Activated naive CD4-positive, alpha-beta T cell treated with anti-CD3 and anti-CD28 coated beads, Interleukin-2, amount 50 U/mL, for 16 hours (primary cell): ENCODE measurements around the gene PSMC3IP.

ENCODE experiments used
- DNase-seq: peaks from one replicate; pipeline ENCODE4 v3.0.0-alpha.2; 2020

The PSMC3IP gene

DNA sequence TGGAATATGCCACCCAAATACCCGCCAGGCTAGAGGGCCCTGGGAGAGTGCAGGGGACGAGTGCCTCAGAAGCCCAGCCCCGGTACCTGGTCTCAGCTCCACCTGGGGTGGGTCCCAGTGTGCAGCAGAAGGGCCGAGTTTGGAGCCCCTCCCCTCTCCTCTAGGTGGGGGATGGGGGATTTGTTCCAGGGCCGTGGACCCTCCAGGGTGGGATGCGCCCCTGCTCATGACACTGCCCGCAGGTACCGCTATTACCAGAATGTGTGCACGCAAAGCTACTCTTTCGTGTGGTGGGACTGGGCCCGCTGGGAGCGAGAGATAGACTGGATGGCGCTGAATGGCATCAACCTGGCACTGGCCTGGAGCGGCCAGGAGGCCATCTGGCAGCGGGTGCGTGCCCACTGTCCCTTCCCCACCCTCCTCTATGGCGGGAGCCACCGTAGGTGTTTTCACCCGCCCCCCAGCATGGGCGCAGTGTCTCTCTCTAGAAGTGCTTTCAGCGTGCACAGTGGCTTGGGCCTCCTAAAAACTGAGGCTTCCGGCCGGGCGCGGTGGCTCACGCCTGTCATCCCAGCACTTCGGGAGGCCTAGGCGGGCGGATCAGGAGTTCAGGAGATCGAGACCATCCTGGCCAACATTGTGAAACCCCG is 40.2 kb downstream of the PSMC3IP start:
- DNase-seq = no peak

DNA sequence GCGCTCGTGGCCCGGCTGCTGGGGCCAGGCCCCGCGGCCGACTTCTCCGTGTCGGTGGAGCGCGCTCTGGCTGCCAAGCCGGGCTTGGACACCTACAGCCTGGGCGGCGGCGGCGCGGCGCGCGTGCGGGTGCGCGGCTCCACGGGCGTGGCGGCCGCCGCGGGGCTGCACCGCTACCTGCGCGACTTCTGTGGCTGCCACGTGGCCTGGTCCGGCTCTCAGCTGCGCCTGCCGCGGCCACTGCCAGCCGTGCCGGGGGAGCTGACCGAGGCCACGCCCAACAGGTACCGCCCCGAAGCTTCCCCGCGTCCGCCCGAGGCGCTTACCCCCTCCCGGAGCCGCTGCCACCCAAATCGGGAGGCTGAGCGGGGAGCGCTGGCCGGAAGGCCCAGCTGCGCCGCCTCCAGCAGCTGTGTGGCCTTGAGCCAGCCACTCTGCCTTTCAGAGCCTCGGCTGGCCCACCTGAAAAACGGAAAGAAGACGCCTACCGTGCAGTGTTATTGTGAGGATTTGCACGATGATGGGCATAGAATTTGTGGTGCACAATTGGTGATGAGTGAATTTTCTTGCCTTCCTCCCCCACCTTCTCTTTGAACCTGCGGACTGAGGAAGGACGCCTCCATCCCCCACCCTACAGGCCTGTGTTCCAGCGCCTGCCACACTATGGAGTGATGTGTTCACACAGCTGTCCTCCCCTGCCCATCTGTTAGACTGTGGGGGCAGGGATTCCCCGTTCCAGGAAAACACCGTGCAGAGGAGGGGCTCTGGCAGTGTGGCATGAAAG is 41.0 kb downstream of the PSMC3IP start:
- peak; percentile 74 for DNase-seq

DNA sequence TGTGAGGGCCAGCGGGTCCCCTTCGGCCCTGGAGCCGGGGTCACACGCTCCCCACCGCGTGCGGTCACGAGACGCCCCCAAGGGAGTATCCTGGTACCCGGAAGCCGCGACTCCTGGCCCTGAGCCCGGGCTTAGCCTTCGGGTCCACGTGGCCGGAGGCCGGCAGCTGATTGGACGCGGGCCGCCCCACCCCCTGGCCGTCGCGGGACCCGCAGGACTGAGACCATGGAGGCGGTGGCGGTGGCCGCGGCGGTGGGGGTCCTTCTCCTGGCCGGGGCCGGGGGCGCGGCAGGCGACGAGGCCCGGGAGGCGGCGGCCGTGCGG is 41.5 kb downstream of the PSMC3IP start, which contains the start of gene NAGLU:
Gene NAGLU (plus strand): TSS at position 194 of the 324 bp plus-strand sequence. CDS start 32 bp downstream, at position 226.
- DNase-seq = peak; percentile 84

DNA sequence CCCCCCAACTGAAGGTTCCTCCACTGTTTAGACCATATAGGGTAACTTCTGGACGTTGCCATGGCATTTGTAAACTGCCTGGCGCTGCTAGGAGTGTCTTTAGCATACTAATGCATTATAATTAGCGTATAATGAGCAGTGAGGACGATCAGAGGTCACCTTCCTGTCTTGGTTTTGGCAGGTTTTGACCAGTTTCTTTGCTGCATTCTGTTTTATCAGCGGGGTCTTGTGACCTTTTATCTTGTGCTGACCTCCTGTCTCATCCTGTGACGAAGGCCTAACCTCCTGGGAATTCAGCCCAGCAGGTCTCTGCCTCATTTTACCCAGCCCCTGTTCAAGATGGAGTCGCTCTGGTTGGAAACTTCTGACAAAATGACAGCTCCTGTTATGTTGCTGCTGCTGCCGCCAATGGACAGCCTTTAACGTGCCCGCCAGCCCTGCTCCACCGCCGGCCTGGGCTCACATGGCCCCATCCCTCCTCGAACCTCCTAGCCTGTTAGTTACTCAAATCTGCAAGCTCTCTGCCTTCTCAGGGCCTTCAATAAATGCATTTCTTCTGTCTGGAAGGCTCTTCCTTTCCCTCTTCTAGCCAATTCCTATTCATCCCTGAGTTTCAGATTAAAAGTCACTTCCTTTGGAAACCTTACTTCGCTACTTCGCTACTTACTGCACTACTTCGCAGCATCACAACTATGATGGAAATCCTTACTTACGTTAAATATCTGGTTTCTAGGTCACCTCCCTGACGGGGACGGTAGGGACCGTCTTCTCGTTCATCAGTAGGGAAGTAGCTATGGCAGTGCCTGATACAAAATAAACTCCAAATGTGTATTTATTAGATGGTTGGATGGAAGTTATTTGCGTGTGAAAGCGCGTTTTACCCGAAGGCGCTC is 42.1 kb downstream of the PSMC3IP start:
- no peak for DNase-seq

DNA sequence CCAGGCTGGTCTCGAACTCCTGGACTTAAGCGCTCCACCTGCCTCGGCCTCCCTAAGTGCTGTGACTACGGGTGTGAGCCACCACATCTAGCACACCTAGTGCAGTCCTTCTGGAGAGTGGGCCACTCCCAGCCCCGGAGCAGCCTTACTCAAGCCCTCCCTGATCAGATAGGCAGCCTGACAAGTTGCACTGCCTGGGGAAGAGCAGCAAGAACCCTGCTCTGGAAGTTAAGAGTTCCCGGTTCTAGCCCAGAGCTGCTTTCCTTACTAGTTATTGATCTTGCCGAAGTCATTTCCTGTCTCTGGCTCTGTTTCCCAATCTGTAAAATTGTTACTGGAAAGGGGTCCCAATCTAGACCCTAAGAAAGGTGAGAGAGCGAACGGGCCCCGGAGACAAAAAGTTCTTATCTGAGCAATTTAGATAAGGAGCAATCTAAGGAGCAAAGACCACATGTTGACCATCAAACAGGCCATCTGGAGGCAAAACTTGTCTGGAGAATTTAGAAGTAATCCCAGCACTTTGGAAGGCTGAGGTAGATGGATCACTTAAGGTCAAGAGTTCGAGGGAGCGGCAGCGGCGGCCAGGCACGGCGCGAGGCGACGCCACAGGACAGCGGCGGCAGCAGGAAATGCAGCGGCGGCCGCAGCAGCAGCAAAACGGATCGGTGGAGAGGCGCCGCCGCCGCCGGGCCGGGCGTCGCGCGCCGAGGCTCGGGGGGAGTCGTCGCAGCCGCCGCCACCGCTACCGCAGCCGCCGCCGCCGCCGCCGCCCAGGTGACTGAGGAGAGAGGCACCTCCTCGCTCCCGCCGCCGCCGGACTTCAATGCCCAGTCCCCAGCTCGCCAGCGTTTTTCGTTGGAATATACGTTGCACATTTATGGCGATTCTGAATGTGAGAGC is 45.8 kb downstream of the PSMC3IP start:
- DNase-seq = peak; percentile 58

DNA sequence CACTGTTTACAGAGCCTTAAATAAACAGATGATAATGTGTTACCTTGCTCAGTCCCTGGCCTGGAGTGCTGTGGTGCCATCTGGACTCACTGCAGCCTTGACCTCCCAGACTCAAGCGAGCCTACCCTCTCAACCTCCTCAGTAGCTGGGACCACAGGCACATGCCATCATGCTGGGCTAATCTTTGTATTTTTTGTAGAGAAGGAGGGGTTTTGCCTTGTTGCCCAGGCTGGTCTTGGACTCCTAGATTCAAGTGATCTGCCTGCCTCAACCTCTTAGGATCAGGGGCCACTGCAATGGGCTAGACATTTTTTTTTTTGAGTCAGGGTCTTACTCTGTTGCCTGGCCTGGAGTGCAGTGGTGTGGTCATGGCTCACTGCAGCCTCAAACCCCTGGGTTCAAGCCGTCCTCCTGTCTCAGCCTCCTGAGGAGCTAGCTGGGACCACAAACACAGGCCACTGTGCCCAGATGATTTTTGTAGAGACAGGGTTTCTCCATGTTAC is 46.5 kb downstream of the PSMC3IP start:
- no peak for DNase-seq

DNA sequence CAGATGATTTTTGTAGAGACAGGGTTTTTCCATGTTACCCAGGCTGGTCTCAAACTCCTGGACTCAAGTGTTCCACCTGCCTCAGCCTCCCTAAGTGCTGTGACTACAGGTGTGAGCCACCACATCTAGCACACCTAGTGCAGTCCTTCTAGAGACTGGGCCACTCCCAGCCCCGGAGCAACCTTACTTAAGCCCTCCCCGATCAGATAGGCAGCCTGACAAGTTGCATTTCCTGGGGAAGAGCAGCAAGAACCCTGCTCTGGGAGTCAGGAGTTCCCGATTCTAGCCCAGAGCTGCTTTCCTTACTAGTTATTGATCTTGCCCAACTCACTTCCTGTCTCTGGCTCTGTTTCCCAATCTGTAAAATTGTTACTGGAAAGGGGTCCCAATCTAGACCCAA is 48.5 kb downstream of the PSMC3IP start:
- DNase-seq = no peak

DNA sequence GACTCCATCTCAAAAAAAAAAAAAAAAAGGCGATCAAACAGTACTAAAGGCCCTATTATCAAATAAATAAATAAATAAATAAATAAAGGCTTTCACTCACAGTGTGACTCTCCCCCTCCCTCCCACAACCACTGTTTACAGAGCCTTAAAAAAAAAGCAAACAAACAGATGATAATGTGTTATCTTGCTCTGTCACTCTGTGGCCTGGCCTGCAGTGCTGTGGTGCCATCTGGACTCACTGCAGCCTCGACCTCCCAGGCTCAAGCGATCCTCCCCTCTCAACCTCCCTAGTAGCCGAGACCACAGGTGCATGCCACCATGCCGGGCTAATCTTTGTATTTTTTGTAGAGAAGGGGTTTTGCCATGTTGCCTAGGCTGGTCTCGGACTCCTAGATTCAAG is 49.6 kb downstream of the PSMC3IP start:
- DNase-seq = no peak

DNA sequence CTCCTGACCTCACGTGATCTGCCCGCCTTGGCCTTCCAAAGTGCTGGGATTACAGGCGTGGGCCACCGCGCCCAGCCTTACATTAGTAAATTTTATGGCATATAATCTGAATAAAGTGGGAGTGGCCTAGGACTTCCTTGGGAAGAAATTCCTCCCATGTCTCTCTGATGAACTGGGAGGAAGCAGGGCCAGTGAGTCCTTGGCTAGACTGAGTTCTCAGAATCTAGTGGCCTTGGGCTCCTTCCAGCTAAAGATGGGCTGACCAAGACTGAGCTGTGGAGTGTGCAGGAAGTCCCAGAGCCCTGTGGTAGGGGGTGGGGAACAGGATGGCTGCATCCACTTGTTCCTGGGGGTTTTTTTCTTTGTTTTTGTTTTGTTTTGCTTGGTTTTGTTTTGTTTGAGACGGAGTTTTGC is 51.5 kb downstream of the PSMC3IP start:
- no peak for DNase-seq

DNA sequence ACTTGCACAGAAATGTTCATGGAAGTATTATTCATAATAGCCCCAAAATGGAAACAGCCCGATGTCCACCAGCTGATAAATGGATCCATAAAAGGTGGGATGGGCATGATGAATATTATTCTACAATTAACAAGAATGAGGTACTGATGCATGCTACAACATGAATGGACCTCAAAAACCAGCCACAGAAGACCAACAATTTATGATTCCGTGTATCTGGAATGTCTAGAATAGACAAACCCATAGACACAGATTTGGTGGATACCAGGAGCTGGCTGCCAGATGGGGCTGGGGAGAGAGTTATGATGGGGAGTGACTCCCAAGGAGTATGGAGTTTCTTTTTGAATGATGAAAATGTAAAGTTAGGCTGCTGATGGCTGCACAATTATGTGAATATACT is 52.3 kb downstream of the PSMC3IP start:
- no peak for DNase-seq

DNA sequence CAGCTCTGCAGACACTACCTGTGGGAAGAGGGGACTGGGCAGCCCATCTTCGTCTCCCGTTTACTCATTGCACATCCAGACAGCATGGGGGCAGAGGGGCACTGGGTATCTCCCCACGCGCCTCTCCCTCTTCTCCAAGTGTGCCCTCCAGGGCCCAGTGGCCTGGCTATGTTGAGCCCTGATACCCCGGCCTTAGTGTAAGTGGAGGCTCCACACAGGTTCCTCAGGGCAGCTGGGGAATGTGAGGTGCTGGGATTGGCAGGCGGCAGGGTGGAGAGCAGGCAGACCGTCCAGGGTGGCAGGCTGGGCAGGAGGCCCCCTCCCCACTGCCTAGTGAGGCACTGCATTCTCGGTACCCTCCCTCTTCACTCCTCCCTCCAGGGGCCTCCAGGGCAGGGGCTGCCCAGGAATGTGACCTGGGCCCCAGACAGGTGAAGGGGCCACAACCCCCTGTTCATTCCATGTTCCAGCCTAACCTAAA is 54.7 kb downstream of the PSMC3IP start:
- no peak for DNase-seq
